ENCODE measurements around the gene SLC20A1. TPM values are rescaled to one million over a fixed set of nuclear protein-coding genes. Genes with fewer than 3 reads are reported as not detected.

SLC20A1 gene
- total RNA-seq, 1 donor from 2014 or later: 59.4 TPM

- no peak overlapping the region for H3K4me3 ChIP-seq
- intact Hi-C loops (cut with DNase I): no loop called here
- TF ChIP-seq CTCF (IDR thresholded peaks at IDR 0.05): no peak
- no peak overlapping the region for H3K27ac ChIP-seq
- H3K9me3 ChIP-seq: no peaks in the 10 kb centered on the region
- no peak for ATAC-seq
- DNase-seq: no peak
- no peaks in the 10 kb centered on the region for H3K36me3 ChIP-seq
- H3K4me1 ChIP-seq: peaks cover 24% of the 10 kb centered on the region
- H3K27me3 ChIP-seq: no peaks in the 10 kb centered on the region
Measured at GRCh38 chr2:112688086-112688880, 42.5 kb downstream of the SLC20A1 start.

- H3K9me3 ChIP-seq: no peaks in the 10 kb centered on the region
- intact Hi-C loops (cut with DNase I): no loop called here
- ATAC-seq (peak; percentile 94), DNase-seq (peak; percentile 91)
- peak; percentile 74 for TF ChIP-seq CTCF (IDR thresholded peaks at IDR 0.05)
- H3K27ac ChIP-seq: peak overlapping the region; percentile 79
- H3K4me3 ChIP-seq: no peak overlapping the region
- peaks cover 17% of the 10 kb centered on the region for H3K4me1 ChIP-seq
- H3K36me3 ChIP-seq: no peaks in the 10 kb centered on the region
- H3K27me3 ChIP-seq: no peaks in the 10 kb centered on the region
Measured at GRCh38 chr2:112690853-112691401, 45.2 kb downstream of the SLC20A1 start.

DNA sequence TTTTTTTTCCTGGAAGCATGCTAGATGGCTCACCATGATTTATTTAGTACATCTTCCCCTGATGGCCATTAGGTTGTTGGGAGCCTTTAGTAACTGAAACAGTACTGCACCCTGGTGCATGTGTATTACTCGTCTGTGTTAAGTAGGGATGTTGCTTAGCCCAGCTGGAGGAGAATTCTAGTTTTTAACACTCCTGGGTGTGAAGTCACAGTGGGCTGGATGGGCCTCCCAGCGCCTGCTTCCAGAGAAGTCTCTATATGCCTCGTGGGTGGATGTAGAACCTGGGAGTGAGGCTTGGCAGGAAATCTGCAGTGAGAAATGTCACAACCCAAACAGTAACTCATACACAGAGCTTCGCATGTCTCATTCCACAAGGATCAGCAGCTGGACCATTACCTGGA is 46.1 kb downstream of the SLC20A1 start:
- H3K4me1 ChIP-seq: peaks cover 17% of the 10 kb centered on the region
- no peak overlapping the region for H3K27ac ChIP-seq
- no peaks in the 10 kb centered on the region for H3K9me3 ChIP-seq
- no peak for ATAC-seq
- TF ChIP-seq CTCF (IDR thresholded peaks at IDR 0.05): no peak
- H3K36me3 ChIP-seq: no peaks in the 10 kb centered on the region
- intact Hi-C loops (cut with DNase I): no loop called here
- H3K4me3 ChIP-seq: no peak overlapping the region
- no peak for DNase-seq
- H3K27me3 ChIP-seq: no peaks in the 10 kb centered on the region

- peak overlapping the region; percentile 51 for H3K27ac ChIP-seq
- peak; percentile 82 for ATAC-seq
- H3K36me3 ChIP-seq: no peaks in the 10 kb centered on the region
- no peak for TF ChIP-seq CTCF (IDR thresholded peaks at IDR 0.05)
- no peaks in the 10 kb centered on the region for H3K9me3 ChIP-seq
- intact Hi-C loops (cut with DNase I): no loop called here
- no peaks in the 10 kb centered on the region for H3K27me3 ChIP-seq
- H3K4me1 ChIP-seq: peaks cover 17% of the 10 kb centered on the region
- DNase-seq: peak; percentile 72
- H3K4me3 ChIP-seq: no peak overlapping the region
Measured at GRCh38 chr2:112692495-112692911, 46.8 kb downstream of the SLC20A1 start.

- DNase-seq (no peak), ATAC-seq (peak; percentile 51)
- H3K9me3 ChIP-seq: no peaks in the 10 kb centered on the region
- H3K27me3 ChIP-seq: no peaks in the 10 kb centered on the region
- no peak overlapping the region for H3K4me3 ChIP-seq
- no peak for TF ChIP-seq CTCF (IDR thresholded peaks at IDR 0.05)
- peaks cover 17% of the 10 kb centered on the region for H3K4me1 ChIP-seq
- peak overlapping the region; percentile 51 for H3K27ac ChIP-seq
- H3K36me3 ChIP-seq: no peaks in the 10 kb centered on the region
- intact Hi-C loops (cut with DNase I): no loop called here
Measured at GRCh38 chr2:112692918-112693317, 47.2 kb downstream of the SLC20A1 start.
